Panc1 (cell line): Measurements from ENCODE around the gene PARP12.

Source experiments
- TF ChIP-seq, protein P1 (sequence below): fragments of 450-650 bp; IDR thresholded peaks from 2 replicates; pipeline ENCODE4 v1.5.1; 2017; ENCODE audit warnings: mild to moderate bottlenecking
- TF ChIP-seq, protein P2 (sequence below), 2 experiments: IDR thresholded peaks; 2 replicates each; pipeline ENCODE4 v1.6.1; 2011 to 2012; ENCODE audit warnings: low read depth in 2 of 2, control low read depth in 1 of 2, low read length in 1 of 2, mild to moderate bottlenecking in 1 of 2, moderate library complexity in 1 of 2; ENCODE audit not compliant: insufficient read depth in 1 of 2

DNA sequence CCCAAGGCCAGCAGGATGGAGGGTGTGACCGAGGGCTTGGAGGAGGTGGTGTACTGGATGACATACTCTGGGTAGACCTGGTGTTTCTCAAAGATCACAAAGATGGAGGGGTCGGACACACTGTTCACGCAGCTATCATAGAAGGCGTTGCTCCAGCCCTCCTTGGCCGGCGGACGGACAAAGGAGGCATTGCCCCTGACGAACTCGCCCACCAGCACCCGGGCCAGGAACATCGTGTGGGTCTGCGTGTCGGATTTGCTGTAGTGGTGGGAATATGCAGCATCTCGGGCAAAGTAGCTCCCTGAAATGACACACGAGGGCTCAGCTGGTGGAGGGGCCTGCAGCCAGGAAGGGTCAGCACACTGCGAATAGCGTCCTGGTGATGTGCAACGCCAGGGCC lies 38.2 kb downstream of the PARP12 start:
- TF ChIP-seq, protein P1, sequence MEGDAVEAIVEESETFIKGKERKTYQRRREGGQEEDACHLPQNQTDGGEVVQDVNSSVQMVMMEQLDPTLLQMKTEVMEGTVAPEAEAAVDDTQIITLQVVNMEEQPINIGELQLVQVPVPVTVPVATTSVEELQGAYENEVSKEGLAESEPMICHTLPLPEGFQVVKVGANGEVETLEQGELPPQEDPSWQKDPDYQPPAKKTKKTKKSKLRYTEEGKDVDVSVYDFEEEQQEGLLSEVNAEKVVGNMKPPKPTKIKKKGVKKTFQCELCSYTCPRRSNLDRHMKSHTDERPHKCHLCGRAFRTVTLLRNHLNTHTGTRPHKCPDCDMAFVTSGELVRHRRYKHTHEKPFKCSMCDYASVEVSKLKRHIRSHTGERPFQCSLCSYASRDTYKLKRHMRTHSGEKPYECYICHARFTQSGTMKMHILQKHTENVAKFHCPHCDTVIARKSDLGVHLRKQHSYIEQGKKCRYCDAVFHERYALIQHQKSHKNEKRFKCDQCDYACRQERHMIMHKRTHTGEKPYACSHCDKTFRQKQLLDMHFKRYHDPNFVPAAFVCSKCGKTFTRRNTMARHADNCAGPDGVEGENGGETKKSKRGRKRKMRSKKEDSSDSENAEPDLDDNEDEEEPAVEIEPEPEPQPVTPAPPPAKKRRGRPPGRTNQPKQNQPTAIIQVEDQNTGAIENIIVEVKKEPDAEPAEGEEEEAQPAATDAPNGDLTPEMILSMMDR: no peak
- TF ChIP-seq, protein P2, sequence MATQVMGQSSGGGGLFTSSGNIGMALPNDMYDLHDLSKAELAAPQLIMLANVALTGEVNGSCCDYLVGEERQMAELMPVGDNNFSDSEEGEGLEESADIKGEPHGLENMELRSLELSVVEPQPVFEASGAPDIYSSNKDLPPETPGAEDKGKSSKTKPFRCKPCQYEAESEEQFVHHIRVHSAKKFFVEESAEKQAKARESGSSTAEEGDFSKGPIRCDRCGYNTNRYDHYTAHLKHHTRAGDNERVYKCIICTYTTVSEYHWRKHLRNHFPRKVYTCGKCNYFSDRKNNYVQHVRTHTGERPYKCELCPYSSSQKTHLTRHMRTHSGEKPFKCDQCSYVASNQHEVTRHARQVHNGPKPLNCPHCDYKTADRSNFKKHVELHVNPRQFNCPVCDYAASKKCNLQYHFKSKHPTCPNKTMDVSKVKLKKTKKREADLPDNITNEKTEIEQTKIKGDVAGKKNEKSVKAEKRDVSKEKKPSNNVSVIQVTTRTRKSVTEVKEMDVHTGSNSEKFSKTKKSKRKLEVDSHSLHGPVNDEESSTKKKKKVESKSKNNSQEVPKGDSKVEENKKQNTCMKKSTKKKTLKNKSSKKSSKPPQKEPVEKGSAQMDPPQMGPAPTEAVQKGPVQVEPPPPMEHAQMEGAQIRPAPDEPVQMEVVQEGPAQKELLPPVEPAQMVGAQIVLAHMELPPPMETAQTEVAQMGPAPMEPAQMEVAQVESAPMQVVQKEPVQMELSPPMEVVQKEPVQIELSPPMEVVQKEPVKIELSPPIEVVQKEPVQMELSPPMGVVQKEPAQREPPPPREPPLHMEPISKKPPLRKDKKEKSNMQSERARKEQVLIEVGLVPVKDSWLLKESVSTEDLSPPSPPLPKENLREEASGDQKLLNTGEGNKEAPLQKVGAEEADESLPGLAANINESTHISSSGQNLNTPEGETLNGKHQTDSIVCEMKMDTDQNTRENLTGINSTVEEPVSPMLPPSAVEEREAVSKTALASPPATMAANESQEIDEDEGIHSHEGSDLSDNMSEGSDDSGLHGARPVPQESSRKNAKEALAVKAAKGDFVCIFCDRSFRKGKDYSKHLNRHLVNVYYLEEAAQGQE (IDR thresholded peaks at IDR 0.05; ENCODE audit: insufficient read depth in 1 of 2, low read depth in 2 of 2, low read length in 1 of 2): no peak
